ENCODE data around the gene SMIM30.
"Not testable (repeated sequence)": the region's sequence is repeated elsewhere in the genome, so short reads cannot be mapped to it uniquely, and the experiment has no call there.

Gene SMIM30

GRCh38 chr7:113118074-113118959, at the start of gene SMIM30:
Gene SMIM30, minus strand, starts transcription at chr7:113118554. Its CDS starts 976 bp downstream, at chr7:113117578.
- FAIRE-seq: peak; percentile 96

- not testable (repeated sequence) for FAIRE-seq
Measured at GRCh38 chr7:113166176-113166575, 47.8 kb upstream of the SMIM30 start.

GRCh38 chr7:113161050-113161449, 42.7 kb upstream of the SMIM30 start:
- no peak for FAIRE-seq

- no peak for FAIRE-seq
Measured at GRCh38 chr7:113159746-113160339, 41.5 kb upstream of the SMIM30 start.

- FAIRE-seq: no peak
Measured at GRCh38 chr7:113158756-113159155, 40.4 kb upstream of the SMIM30 start.

- no peak for FAIRE-seq
Measured at GRCh38 chr7:113154117-113154516, 35.8 kb upstream of the SMIM30 start.

GRCh38 chr7:113144817-113145216, 26.5 kb upstream of the SMIM30 start:
- no peak for FAIRE-seq

- FAIRE-seq: no peak
Measured at GRCh38 chr7:113143486-113144257, 25.3 kb upstream of the SMIM30 start.

- no peak for FAIRE-seq
Measured at GRCh38 chr7:113142385-113143119, 24.2 kb upstream of the SMIM30 start.

GRCh38 chr7:113141803-113142202, 23.4 kb upstream of the SMIM30 start:
- no peak for FAIRE-seq

- no peak for FAIRE-seq
Measured at GRCh38 chr7:113140956-113141355, 22.6 kb upstream of the SMIM30 start.

- no peak for FAIRE-seq
Measured at GRCh38 chr7:113137241-113137640, 18.9 kb upstream of the SMIM30 start.

- FAIRE-seq: no peak
Measured at GRCh38 chr7:113134025-113134424, 15.7 kb upstream of the SMIM30 start.

GRCh38 chr7:113131367-113131766, 13.0 kb upstream of the SMIM30 start:
- no peak for FAIRE-seq

GRCh38 chr7:113128031-113128430, 9.7 kb upstream of the SMIM30 start:
- no peak for FAIRE-seq

GRCh38 chr7:113125728-113126127, 7.4 kb upstream of the SMIM30 start:
- peak; percentile 40 for FAIRE-seq

- FAIRE-seq: no peak
Measured at GRCh38 chr7:113122744-113123143, 4.4 kb upstream of the SMIM30 start.

- no peak for FAIRE-seq
Measured at GRCh38 chr7:113120647-113121046, 2.3 kb upstream of the SMIM30 start.

GRCh38 chr7:113119429-113119828, 1.1 kb upstream of the SMIM30 start:
- no peak for FAIRE-seq

GRCh38 chr7:113117374-113117774, 980 bp downstream of the SMIM30 start:
- not testable (repeated sequence) for FAIRE-seq

GRCh38 chr7:113113912-113114311, 4.4 kb downstream of the SMIM30 start:
- no peak for FAIRE-seq

GRCh38 chr7:113109718-113110117, 8.6 kb downstream of the SMIM30 start:
- FAIRE-seq: no peak

GRCh38 chr7:113100121-113100603, 18.2 kb downstream of the SMIM30 start:
- no peak for FAIRE-seq

Data from G401.6 (cell line).